ENCODE data around the gene OGFOD1. TPM values are rescaled to one million over a fixed set of nuclear protein-coding genes. Genes with fewer than 3 reads are reported as not detected.

Gene OGFOD1
- total RNA-seq, 1 experiment from 2014 or later = 51.6 TPM

DNA sequence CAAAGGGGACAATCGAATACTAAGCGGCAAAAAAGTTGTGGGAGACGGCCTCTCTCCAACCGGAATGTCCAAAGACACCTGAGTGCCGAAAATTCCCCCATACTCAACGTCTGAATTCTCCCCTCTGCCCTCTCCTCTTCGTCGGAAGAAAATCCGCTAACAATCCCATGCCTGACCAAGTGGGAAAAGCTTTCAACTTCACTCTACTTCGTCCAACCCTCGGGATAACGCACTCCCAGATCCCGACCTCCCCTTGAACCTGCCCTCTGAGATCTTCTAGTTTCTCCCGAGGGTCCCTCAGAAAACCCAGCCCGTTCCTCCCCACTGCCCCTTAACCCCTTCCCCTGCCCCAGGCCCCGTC is 27.0 kb upstream of the OGFOD1 start:
- Histone ChIP-seq H3K9ac (ENCODE audit: low read length) (peak overlapping the region; percentile 81), H3K4me2 (ENCODE audit: low read length) (peak overlapping the region; percentile 86), H3K4me1 (ENCODE audit: control insufficient read depth in 1 of 2, insufficient read depth in 2 of 2, low read length in 2 of 2) (peaks cover 18 to 57% of the 10 kb centered on the region in 2 experiments), H3K9me2 (ENCODE audit: insufficient read depth) (no peaks in the 10 kb centered on the region), H2AFZ (ENCODE audit: low read depth, low read length, poor library complexity, severe bottlenecking) (no peak overlapping the region), H3K36me3 (ENCODE audit: control insufficient read depth in 1 of 2, insufficient read depth in 2 of 2, low read length in 2 of 2) (no peaks in the 10 kb centered on the region), H3K27me3 (ENCODE audit: insufficient read depth, low read length) (no peaks in the 10 kb centered on the region), H3K4me3 (replicated peaks in 1 of 2; ENCODE audit: low read depth in 1 of 2, low read length in 2 of 2) (peak overlapping the region; percentile 69 to 71), H4K20me1 (ENCODE audit: insufficient read depth) (no peaks in the 10 kb centered on the region; the same call in 1 of the 2 replicates), H3K79me2 (ENCODE audit: insufficient read depth, low read length) (peaks cover 50% of the 10 kb centered on the region), H3K27ac (ENCODE audit: low read depth, low read length) (no peak overlapping the region), H3K9me3 (ENCODE audit: control insufficient read depth in 1 of 2, insufficient read depth in 1 of 2, low read depth in 1 of 2, low read length in 2 of 2) (no peaks in the 10 kb centered on the region)
- intact Hi-C loops (cut with micrococcal nuclease) = no loop called here
- no TSS peak for BruUV-seq (replicated peaks)
- DNase-seq (ENCODE audit: low read depth, low spot score) = no peak
- ChIA-PET POLR2A (no interaction called here), CTCF (no interaction called here), RAD21 (ENCODE audit: low non-redundant PET in 1 of 2, low total read pairs in 2 of 2, uncharacterized antibody in 2 of 2, unreplicated experiment in 2 of 2) (no interaction called here)
- TF ChIP-seq ZFX (IDR thresholded peaks at IDR 0.05) (no peak), FOSL1 (IDR thresholded peaks at IDR 0.05; ENCODE audit: low read depth) (no peak), CBX3 (IDR thresholded peaks at IDR 0.05; ENCODE audit: low read depth) (no peak), SIN3A (IDR thresholded peaks at IDR 0.05; ENCODE audit: low read depth) (no peak), EGR1 (IDR thresholded peaks at IDR 0.05; ENCODE audit: low read depth) (no peak), JUND (IDR thresholded peaks at IDR 0.05) (no peak), EZH2 (IDR thresholded peaks at IDR 0.05) (no peak), CEBPB (IDR thresholded peaks at IDR 0.05; ENCODE audit: low read depth) (no peak), ELF1 (IDR thresholded peaks at IDR 0.05; ENCODE audit: borderline replicate concordance, low read depth) (no peak), YY1 (IDR thresholded peaks at IDR 0.05; ENCODE audit: extremely low read depth, insufficient replicate concordance, low read depth, low read length) (no peak), ZNF274 (IDR thresholded peaks at IDR 0.05; ENCODE audit: low read depth, low read length) (no peak), POLR2A (IDR thresholded peaks at IDR 0.05; ENCODE audit: borderline replicate concordance, extremely low read depth, insufficient read depth, insufficient read length) (no peak)
- TF ChIP-seq, protein P1, sequence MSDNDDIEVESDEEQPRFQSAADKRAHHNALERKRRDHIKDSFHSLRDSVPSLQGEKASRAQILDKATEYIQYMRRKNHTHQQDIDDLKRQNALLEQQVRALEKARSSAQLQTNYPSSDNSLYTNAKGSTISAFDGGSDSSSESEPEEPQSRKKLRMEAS (IDR thresholded peaks at IDR 0.05) = no peak
- TF ChIP-seq, protein P2, sequence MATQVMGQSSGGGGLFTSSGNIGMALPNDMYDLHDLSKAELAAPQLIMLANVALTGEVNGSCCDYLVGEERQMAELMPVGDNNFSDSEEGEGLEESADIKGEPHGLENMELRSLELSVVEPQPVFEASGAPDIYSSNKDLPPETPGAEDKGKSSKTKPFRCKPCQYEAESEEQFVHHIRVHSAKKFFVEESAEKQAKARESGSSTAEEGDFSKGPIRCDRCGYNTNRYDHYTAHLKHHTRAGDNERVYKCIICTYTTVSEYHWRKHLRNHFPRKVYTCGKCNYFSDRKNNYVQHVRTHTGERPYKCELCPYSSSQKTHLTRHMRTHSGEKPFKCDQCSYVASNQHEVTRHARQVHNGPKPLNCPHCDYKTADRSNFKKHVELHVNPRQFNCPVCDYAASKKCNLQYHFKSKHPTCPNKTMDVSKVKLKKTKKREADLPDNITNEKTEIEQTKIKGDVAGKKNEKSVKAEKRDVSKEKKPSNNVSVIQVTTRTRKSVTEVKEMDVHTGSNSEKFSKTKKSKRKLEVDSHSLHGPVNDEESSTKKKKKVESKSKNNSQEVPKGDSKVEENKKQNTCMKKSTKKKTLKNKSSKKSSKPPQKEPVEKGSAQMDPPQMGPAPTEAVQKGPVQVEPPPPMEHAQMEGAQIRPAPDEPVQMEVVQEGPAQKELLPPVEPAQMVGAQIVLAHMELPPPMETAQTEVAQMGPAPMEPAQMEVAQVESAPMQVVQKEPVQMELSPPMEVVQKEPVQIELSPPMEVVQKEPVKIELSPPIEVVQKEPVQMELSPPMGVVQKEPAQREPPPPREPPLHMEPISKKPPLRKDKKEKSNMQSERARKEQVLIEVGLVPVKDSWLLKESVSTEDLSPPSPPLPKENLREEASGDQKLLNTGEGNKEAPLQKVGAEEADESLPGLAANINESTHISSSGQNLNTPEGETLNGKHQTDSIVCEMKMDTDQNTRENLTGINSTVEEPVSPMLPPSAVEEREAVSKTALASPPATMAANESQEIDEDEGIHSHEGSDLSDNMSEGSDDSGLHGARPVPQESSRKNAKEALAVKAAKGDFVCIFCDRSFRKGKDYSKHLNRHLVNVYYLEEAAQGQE (IDR thresholded peaks at IDR 0.05; ENCODE audit: low read depth) = no peak
- TF ChIP-seq, protein P3, sequence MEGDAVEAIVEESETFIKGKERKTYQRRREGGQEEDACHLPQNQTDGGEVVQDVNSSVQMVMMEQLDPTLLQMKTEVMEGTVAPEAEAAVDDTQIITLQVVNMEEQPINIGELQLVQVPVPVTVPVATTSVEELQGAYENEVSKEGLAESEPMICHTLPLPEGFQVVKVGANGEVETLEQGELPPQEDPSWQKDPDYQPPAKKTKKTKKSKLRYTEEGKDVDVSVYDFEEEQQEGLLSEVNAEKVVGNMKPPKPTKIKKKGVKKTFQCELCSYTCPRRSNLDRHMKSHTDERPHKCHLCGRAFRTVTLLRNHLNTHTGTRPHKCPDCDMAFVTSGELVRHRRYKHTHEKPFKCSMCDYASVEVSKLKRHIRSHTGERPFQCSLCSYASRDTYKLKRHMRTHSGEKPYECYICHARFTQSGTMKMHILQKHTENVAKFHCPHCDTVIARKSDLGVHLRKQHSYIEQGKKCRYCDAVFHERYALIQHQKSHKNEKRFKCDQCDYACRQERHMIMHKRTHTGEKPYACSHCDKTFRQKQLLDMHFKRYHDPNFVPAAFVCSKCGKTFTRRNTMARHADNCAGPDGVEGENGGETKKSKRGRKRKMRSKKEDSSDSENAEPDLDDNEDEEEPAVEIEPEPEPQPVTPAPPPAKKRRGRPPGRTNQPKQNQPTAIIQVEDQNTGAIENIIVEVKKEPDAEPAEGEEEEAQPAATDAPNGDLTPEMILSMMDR (IDR thresholded peaks at IDR 0.05 in 2 of 3, conservative IDR thresholded peaks at IDR 0.05 in 1 of 3; ENCODE audit: borderline replicate concordance in 1 of 3, insufficient read depth in 1 of 3, low read depth in 2 of 3, low read length in 2 of 3) = no peak
- TF ChIP-seq, protein P4, sequence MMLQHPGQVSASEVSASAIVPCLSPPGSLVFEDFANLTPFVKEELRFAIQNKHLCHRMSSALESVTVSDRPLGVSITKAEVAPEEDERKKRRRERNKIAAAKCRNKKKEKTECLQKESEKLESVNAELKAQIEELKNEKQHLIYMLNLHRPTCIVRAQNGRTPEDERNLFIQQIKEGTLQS (IDR thresholded peaks at IDR 0.05) = no peak
- TF ChIP-seq, protein P5, sequence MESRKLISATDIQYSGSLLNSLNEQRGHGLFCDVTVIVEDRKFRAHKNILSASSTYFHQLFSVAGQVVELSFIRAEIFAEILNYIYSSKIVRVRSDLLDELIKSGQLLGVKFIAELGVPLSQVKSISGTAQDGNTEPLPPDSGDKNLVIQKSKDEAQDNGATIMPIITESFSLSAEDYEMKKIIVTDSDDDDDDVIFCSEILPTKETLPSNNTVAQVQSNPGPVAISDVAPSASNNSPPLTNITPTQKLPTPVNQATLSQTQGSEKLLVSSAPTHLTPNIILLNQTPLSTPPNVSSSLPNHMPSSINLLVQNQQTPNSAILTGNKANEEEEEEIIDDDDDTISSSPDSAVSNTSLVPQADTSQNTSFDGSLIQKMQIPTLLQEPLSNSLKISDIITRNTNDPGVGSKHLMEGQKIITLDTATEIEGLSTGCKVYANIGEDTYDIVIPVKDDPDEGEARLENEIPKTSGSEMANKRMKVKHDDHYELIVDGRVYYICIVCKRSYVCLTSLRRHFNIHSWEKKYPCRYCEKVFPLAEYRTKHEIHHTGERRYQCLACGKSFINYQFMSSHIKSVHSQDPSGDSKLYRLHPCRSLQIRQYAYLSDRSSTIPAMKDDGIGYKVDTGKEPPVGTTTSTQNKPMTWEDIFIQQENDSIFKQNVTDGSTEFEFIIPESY (IDR thresholded peaks at IDR 0.05; ENCODE audit: extremely low read depth, insufficient replicate concordance, low read length) = no peak
- ATAC-seq = no peak

Data from HCT116 (cell line).